Stimulated activated CD4-positive, alpha-beta T cell treated with anti-CD3 and anti-CD28 coated beads, Interleukin-2, amount 100 ng/mL, for 24 hours (primary cell): ENCODE measurements around the gene ABCG8.

Source experiments
- DNase-seq, 2 donors: peaks; one replicate each; pipeline ENCODE4 v3.0.0-alpha.2; 2020

ABCG8 gene

DNA sequence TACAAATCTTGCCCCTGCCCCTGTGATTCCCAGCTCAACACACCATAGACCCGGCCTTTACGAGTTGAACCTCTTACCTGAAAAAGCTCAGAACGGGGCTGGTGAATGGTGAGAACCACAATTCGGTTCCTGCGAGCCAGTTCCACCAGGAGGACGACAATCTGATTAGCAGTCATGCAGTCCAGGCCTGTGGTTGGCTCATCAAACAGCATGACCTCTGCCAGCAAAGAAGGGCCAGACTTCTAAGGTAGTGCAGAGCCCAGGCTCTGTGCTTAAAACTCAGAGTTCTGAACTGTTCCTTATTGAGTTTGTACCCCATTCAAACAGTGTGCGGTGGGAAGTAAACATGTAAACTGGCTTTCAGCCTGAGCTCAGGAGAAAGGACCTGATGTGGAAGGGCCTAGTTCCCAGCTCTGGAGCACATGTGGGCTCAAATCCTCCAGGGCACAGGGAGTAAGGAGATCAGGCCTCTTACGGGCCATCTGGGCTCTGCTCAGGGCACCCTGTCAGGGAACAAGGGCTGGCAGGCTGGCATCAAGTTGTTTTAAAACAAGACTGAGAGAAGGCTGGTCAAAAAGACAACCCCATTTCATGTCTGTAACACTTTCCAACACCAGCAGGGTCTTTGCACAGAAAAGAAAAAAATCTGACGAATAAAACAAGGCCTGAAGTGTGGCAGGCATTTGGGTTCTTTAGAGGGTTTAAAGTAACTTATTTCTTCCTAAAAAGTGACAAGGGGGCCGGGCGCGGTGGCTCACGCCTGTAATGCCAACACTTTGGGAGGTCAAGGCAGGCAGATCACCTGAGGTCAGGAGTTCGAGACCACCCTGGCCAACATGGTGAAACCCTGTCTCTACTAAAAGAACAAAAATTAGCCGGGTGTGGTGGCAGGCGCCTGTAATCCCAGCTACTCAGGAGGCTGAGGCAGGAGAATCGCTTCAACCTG lies 12.2 kb upstream of the ABCG8 start:
- no peak for DNase-seq

DNA sequence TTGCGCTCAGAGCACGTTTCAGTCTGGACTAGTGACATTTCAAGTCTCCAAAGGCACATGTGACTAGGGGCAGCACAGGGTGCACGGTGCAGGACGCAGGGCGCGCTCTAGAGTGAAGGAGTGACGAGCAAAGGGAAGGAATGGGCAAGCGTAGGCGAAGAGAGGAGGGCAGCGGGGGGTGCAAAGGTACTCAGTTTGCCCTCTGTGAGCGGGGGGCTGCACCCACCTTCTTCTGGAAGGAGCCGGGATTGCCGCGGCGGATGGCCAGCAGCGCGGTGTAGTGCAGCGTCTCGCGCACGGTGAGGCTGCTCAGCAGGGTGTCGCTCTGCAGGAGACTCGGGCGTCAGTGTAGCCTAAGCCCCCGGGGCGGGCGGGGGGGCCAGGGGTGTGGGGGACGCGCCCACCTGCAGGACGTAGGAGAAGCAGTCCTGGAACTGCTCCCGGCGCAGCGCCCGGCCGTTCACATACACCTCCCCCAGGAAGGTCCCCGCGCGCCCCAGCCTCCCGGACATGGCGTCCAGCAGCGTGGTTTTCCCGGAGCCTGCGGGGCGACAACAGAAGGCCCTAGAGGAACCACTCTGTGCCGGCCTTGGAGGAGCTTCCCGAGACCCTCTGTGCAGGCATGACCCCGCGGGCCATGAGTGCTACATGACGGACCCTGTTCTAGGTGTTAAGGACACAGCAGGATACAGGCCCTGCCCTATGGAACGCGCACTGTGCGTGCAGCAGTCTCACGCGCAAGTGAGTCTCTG lies 7.1 kb upstream of the ABCG8 start:
- DNase-seq = no peak

DNA sequence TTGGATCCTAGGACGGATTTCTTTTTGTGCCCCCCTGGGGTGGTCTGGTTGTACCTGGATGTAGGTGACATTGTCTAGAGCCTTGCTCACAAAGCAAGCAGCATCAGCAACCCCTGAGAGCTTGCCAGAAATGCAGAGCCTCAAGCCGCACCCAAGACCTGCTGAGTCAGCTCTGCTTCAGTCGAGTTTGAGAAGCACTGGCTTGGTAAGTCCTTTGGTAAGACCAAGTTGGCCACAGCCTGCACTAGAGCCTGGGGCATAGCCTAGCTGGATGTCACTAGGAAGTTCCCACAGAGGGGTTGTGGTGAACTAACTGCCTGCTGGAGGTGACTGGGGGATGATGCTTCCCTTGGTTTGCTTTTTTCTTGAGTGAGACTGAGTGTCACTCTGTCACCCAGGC lies 6.3 kb upstream of the ABCG8 start:
- DNase-seq = no peak

DNA sequence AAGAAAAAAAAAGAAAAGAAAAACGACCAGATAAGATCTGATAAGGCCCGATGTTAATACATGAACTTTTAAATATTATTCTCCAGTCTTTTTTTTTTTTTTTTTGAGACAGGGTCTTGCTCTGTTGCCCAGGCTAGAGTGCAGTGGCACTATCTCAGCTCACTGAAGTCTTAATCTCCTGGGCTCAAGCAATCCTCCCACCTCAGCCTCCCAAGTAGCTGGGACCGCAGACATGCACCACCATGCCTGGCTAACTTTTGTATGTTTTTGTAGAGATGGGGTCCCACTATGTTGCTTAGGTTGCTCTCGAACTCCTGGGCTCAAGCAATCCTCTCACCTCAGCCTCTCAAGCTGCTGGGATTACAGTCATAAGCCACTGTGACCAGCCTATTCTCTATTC lies 1.7 kb upstream of the ABCG8 start:
- DNase-seq = no peak

DNA sequence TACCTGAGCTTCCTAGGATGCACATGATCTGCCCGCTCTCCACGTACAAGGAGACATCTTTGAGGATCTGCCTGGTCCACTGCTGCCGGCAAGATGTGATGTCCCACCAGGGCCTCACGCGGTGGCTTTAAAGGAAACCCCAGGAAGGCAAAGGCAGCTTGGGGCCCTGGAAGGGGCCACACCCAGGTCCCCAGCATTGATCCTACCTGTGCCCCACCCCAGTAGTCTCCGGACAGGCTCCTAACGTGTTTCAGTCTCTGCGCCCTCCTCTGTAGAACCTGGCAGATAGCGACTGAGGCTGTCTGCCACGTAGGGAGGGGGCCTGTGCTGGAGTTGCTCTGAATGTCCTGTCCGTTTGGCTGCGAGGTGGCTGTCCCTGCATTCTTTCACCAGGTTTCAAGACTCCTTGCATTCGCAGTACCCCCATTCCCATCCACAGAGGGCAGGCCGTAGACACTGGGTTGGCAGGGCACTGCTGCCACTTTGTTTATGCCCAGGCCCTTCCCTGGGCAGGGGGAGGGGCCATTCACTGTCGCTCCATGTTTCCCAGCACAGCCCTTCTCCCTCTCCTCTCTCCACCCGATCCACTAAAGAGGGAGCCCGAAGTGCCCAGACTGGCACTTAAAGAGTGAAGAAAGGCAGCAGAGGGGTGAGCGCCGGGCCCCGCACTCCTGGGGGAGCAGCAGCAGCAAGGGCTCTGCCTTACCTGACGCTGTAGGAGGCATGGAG lies 776 bp upstream of the ABCG8 start:
- no peak for DNase-seq

DNA sequence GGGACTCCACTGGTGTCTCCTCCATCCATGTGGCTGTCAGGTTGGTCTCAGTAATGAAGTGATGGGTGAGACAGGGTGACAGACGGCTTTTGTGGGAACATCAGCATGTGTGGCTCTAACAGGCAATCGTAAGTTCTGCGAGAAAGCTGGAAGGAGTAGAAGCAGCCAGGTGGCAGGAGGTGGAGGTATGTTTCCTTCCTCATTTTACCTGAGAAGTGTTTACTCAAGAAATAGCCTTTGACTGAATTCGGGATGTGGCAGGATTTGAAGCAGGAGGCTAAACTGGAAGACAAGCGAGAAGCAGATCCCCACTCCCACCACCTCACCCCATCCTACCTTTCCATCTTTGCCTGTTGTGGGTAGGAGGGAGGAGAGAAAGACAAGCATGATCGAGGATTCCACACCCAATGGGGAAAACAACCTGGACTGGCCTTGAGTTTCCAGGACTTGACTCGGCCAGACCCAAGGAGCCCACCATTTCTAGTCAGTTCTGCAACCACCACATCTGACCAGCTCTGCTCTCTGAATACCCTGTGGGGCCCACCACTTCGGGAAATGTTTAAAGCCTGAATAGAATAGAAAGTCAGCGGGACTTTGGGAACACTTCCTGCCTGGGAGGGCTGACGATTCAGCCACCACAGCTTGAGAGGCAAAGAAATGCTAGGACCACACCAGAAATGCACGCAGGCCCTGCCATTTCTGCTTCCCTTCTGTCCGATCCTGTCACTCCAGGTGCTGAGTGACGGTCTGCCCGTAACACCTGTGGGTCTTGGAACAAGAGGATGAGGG lies 1.2 kb downstream of the ABCG8 start:
- DNase-seq = no peak

DNA sequence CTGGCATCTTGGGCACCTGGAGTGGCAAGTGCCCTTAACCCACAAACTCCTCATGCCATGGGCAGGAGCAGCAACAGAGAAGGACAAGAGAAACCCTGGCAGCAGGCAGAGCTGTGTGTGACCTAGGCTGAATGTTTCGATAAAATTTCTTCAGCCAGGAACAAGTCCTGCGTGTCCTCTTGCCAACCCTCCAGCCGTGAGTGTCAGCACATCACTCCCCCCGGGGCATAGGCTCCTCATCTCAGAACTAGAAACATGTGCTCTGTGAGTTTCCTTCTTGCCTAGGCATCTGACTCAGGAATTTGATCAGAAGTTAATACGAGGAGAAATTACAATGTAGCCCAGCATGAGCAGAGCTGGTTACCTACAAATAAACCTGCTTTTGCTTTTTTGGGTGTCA lies 2.2 kb downstream of the ABCG8 start:
- no peak for DNase-seq

DNA sequence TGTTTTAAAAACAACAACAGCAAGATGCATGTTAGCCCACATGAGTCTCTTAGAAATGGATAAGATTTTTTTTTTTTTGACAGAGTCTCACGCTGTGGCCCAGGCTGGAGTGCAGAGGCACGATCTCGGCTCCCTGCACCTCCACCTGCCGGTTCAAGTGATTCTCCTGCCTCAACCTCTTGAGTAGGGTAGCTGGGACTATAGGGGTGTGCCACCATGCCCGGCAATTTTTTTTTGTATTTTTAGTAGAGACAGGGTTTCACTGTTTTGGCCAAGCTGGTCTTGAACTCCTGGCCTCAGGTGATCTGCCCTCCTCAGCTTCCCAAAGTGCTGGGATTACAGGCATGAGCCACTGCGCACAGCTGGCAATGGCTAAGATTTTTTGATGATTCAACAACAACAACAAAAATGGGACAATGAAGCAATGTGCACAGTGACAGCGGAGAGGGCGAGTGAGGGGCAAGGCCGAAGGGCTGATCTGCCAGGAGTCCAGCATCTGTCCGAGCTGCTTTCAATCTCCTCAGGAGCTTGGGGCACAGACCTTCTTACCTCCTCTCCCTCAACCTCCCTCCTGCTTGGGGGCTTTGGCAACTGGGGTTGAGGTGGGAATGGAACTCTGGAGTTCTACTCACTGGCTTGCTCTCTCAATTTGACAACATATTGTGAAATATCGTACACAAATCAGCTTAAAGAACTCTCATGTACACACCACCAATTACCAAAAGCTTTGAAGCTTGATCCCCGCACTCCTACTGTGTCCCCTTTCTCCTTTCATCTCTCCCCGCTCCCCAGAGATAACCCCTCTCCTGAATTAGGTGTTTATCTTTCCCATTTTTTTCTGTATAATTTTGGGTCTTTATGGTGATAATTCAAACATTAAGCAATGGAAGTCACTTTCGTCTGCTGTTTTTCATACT lies 3.4 kb downstream of the ABCG8 start:
- no peak for DNase-seq

DNA sequence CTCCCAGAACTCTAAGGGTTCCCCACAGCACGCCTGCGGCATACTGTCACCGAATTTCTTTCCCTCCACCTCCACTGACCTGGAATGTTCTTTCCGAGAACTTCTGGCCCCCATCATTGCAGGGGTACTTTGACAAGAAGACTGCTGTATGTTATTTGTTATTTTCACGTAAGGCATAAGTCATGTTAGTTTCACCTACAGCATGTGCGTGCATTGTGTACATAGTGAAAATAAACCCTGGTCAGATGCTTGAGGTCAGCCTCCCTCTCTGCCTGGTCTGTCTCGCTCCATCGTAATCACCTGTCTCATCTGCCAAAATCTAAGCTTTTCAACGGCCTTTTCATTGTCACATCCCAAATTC lies 4.1 kb downstream of the ABCG8 start:
- no peak for DNase-seq

DNA sequence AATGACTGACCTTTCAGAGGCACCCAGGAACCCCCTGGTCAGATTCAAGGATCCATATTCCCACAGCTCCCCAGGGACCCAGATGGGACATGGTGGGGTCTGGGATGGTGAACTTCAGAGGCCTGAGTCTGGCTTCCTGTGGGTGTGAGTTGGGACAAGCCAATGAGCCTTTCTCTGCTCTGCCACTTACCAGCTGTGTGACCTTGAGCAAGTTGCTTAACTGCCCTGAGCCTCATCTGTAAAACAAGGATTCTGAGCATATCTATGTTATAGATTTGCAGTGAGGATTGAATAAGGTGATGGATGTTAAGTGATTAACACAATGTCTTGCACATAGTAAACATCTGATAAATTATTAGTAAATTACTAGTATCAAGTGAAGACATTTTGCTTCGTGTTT lies 6.4 kb downstream of the ABCG8 start:
- DNase-seq = no peak

DNA sequence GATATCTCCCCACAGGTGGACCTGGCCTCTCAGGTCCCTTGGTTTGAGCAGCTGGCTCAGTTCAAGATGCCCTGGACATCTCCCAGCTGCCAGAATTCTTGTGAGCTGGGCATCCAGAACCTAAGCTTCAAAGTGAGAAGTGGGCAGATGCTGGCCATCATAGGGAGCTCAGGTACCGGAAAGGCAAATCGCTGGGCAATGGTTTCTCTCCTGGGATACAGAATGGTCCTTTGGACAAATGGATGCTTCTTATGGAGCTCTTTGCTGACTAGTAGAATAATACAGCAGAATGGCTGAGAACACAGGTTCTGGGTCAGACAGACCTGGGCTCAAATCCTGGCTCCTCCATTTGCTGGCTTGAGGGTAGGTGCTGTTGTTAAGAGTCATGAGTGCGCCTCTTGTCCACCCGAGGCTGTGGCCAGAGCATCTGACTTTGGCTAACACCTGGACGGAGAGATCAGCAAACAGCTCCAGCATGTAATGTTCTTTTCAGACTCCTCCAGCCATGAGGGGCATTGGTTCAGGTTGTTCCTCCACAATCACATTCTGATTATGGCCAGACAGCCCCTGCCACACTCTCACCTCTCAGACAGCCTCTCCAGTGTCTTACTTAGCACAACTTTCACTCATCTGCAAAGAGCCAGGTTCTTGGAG lies 7.5 kb downstream of the ABCG8 start:
- DNase-seq = no peak

DNA sequence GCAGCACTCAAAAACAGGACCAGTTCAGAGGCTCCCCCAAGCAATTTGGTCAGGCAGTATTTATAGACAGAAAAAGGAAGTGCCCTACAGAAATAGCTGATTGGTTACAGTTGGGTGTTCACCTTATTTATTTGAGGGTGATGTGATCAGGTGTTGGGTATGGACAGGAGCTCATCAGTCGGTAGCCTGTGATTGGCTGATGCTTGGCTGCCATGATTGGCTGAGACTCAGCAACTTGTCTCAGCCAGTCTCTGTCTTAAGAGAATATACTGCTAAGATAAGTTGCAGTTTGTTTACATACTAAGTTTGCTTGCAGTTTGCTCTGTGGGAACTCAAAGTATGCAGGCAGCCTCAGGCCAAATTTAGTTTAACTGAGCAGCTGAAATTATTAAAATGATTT lies 9.4 kb downstream of the ABCG8 start:
- no peak for DNase-seq

DNA sequence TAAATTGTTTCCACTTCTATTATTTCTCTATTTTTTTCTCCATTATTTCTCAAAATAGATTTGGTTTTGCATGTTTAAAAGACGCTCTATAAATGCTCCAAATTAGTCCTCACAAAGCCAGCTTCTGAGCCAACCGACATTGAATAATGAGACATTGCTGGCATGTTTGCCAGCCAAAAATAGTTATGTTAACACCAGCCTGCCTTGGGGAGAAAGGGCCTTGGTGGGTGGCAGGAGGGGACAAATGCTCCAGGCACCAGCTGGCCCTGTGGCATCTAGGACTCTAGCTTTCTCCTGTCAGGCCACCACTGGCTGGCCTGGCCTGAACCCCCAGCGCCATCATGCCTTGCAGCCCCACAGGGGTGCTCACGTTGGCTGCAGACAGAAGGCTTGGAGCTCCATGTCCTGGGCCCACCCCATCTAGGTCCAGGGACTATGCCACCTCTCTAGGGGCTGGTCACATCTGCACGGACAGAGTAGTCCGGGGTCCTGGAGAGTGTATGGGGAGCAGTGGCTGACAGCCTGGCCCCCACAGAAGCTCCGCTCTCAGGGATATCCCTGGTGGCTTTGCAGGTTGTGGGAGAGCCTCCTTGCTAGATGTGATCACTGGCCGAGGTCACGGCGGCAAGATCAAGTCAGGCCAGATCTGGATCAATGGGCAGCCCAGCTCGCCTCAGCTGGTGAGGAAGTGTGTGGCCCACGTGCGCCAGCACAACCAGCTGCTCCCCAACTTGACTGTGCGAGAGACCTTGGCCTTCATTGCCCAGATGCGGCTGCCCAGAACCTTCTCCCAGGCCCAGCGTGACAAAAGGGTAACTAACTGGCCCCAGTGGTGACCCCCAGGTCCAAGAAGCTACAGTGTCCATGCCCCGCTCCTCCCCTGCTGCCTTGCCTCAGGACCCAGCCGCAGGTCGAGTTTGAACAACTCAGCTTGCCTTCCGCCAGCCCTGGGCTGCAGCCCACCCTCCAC lies 12.5 kb downstream of the ABCG8 start:
- DNase-seq = no peak

DNA sequence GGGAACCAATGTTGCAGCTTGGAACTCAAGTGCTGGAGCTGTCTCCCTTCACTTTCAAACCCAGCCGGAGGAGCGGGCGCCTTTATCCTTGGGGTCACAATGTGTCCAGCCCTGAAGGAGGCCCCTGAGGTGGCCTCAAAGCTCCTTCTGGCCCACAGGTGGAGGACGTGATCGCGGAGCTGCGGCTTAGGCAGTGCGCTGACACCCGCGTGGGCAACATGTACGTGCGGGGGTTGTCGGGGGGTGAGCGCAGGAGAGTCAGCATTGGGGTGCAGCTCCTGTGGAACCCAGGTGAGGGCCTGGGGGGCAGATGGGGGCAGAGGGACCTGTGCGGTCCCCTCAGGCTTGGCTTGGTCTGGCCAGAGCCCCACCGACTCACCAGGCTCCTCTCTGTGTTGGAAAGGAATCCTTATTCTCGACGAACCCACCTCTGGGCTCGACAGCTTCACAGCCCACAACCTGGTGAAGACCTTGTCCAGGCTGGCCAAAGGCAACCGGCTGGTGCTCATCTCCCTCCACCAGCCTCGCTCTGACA lies 13.5 kb downstream of the ABCG8 start:
- DNase-seq = no peak

DNA sequence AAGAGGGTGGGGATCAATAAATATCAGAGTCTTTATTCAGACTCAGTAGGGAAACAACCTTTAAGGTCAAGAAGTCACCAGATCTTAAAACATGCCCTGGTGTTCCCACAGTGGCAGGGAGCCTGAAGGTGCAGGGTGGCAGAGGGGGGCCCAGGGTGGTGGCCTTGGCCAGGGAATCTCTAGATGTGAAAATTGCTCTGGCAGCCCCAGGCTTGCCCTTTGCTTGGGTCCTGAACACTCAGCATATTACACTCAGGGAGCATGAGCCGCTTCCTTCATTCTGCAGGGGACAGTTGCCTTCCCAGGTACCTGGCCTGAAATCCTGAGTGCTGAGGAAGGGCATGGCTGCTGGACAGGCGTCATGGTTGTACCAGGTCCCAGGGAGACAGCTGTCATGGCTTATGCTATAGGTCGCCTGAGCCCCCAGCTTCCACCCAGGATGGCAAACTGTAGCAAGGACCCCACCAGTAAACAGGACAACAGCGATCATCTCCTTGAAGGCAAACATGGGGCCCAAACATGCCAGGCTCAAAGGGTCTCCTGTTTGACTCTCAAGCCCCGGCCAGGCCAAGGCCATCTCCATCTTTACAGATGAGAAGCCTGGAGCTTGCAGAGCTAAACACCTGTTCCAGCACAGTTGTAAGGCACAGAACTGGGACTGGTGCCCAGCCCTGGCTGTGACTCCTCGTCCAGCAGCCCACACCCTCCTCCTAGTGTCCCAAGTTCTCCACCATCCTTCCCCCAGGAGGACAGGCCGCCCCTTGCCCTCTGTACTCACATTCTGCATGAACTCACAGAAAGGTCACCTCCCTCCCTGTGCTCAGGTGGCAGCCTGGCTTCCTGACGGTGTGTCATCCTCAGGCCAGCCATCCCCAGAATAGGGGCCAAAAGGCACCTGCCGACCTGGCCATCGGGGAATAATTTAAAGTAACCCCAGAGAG lies 14.6 kb downstream of the ABCG8 start:
- DNase-seq = no peak

DNA sequence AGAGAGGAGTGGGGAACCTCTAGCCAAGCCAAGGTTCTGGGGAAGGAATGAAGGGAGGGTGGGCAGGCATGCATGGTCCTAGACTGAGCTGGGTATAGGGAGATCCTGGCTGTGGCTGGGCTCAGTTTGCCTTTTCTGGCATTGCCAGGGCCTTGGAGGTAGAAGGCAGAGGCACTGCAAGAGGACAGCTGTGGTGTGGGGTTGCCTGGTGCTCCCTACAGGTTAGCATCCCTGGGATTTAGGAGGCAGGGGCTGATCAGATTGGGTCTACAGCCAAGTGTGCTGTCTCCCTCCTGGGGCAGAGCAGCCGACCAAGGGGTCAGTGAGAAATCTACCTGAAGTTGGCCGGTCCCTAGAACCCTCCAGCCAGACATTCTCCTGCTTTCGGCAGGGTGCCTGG lies 15.9 kb downstream of the ABCG8 start:
- DNase-seq = no peak

DNA sequence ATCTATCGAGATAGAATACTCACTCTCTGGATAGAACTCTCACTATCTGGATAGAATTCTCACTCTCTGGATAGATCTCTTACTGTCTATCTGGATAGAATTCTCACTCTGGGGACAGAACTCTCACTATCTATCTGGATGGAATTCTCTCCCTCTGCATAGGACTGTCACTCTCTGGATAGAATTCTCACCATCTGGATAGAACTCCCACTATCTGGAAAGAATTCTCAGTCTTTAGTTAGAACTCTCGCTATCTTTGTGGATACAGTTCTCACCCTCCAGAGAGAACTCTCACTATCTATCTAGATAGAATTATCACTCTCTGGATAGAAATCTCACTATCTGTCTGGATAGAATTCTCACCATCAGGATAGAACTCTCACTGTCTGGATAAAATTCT lies 16.5 kb downstream of the ABCG8 start:
- DNase-seq = no peak

DNA sequence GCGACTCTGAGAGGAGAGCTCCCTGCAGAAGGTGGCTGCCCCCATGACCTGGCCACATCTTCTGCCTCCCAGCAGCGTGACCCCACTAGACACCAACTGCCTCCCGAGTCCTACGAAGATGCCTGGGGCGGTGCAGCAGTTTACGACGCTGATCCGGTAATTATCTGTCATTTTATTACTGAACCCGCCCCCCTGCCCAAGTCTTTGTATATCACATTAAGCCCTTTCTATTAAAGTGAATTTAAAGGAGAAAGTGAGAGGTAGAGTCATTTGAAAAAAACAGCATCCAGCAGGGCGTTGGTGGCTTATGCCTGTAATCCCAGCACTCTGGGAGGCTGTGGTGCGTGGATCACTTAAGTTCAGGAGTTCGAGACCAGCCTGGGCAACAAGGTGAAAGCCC lies 33.4 kb downstream of the ABCG8 start:
- no peak for DNase-seq
